HG02840 (cell line): ENCODE data around the gene EEFSEC.

Source experiments
- ATAC-seq: cut with Tn5 transposase; IDR thresholded peaks from one replicate; pipeline ENCODE4 v1.9.1; 2021; ENCODE audit warnings: mild to moderate bottlenecking, moderate library complexity, moderate number of reproducible peaks; ENCODE audit not compliant: unreplicated experiment, low FRiP score

EEFSEC gene

GRCh38 chr3:128359846-128360642 is 206.8 kb downstream of the EEFSEC start:
- no peak for ATAC-seq

DNA sequence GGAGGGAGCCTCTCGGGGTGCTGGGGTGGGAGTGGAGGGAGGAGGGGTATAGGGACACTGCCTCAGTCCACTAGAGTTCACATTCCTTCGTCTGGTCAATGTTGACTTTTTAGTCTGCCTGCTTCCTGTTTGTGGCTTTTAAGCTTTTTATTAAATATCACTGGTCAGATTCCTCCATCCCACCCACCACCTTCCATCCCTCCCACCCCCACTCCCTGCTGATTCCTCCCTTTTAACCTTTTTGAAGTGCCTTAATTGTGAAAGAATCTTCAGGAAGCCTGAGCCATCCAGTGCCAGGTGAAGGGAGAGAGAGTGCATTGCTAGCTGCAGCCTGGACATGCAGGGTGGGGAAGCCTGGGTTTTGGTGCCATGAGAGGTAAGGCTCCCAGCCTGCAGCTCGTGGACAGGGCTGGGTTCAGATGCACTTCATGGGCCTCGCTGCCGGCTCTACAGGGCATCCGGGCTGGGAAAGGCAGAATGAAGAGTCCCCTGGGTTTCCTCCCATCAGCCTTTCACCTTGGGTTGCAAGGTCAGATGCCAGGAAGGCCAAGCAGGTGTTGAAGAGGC is 207.5 kb downstream of the EEFSEC start:
- ATAC-seq = no peak

DNA sequence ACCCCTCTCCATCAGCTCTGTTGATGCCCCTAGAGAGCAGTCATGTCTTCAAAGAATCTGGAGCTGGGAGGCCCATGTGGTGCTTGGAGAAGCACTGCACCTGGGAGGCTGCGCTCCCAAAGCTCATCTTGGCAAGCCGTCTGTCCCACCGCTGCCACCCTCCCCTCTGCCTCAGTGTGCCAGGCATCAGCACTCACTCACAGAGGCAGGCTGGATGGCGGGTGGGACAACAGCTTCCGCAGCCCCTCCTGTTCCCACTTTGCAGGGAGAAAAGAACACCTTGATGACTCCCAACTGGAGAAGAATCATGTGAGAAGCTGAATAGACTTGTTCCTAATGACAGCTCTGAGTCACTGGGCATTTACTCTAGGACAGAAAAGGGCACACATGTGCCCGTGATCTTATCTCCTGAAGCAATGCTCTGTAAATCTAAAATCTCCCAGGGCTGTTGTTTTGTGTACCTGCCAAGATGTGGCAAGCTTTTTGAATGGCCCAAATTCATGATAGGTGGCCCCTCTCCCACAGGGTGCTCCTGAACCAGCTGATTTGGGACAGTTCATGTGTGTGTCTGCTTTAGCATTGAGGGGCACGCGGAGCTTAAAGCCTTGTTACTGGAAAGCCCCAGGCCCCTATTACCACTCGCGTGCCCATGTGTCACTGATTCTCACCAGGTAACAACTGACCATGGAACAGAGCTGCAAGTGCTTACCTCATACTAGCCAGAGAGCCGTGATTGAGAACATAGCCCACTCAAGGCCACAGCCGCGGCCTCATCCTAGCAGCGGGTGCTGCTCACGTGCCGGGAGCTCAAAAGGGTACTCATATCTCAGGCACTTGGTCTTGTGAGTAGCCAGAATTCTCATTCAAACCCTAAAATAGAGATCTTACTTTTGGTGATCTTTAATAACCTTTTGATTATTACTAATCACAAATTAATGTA is 209.0 kb downstream of the EEFSEC start:
- ATAC-seq = no peak

GRCh38 chr3:128364291-128364690 is 211.0 kb downstream of the EEFSEC start:
- no peak for ATAC-seq

DNA sequence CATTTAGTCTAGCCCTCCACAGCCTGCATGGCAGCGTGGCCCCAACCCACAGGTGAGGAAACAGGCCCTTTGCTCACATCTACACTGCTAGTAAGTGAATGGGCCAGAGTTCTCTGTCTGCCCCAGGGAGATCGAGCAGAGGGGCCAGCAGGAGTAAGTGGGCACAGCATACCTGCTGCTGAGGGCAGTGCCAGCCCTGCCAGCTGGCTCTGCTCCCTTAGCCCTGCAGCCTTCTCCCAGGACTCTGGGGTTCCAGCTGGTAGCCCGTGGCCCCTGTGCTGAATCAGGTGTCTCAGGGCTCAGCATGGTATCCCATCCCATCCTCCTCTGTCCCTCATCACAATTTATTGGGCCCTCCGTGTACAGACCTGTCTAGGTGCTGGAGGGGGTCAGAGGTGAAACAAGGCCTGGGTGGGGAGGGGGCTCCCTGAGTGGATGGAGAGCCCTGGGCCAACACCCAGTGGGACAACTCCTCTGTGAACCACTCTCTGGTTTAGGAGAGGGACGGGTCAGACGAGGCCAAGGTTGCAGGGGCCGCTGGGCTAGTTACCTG is 211.6 kb downstream of the EEFSEC start:
- ATAC-seq = no peak

DNA sequence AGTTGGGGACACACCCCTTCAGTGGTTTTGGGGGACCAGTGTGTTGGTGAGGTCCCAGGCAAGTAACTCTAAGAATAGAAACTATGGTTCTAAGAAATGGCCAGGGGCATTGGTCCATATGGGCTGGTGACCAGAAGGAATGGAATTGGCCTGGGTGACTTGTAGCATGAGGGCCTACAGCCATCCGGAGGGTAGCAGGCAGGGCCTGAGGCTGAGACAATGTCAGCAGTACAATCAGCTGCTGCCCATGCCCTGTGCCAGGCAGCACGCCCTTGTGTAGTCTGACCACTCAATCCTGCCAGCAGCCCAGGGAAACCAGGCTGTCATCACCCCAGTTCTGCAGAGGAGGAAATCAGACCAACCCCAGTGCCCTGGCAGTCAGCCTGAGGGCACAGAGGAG is 212.9 kb downstream of the EEFSEC start:
- ATAC-seq = no peak

DNA sequence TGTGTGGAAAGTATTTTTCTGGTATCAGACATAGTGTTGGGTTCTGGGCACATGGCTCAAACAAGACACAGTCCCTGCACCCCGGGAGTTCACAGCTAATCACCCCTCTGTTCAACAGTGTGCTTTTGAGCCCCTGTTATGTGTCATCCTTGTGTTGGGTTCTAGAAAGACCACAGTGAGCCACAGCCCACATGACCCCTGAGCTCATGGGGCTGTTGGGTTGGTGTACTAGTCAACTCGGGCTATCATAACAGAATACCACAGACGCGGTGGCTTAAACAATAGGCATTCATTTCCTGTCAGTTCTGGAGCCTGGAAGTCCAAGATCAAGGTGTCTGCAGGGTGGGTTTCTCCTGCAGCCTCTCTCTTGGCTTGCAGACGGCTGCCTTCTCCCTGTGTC is 213.4 kb downstream of the EEFSEC start:
- no peak for ATAC-seq

GRCh38 chr3:128367221-128367620 is 213.9 kb downstream of the EEFSEC start:
- ATAC-seq = no peak

DNA sequence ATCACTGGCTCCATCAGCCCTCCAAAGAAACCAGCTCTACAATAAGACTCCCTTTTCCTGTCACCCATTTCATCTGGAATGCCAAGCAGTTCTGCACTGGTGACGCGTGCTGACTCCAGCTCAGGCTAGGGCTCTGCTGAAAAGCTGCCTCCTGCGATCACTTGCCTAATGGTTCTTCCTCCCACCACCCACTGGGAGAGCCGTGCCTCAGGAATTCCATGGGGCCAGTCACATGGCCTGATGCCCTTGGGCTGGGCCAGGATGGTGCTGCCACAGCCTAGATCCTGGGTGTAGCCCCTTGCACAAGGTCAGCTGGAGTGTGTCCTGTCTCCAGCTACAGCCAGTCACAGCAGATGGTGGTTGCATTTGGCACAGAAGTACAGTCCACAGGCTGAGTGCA is 214.5 kb downstream of the EEFSEC start:
- no peak for ATAC-seq

- no peak for ATAC-seq
Measured at GRCh38 chr3:128368626-128369025, 215.3 kb downstream of the EEFSEC start.

- no peak for ATAC-seq
Measured at GRCh38 chr3:128369121-128369703, 215.9 kb downstream of the EEFSEC start.

- ATAC-seq = no peak
Measured at GRCh38 chr3:128369881-128370642, 216.8 kb downstream of the EEFSEC start.

GRCh38 chr3:128372281-128372680 is 219.0 kb downstream of the EEFSEC start:
- no peak for ATAC-seq

DNA sequence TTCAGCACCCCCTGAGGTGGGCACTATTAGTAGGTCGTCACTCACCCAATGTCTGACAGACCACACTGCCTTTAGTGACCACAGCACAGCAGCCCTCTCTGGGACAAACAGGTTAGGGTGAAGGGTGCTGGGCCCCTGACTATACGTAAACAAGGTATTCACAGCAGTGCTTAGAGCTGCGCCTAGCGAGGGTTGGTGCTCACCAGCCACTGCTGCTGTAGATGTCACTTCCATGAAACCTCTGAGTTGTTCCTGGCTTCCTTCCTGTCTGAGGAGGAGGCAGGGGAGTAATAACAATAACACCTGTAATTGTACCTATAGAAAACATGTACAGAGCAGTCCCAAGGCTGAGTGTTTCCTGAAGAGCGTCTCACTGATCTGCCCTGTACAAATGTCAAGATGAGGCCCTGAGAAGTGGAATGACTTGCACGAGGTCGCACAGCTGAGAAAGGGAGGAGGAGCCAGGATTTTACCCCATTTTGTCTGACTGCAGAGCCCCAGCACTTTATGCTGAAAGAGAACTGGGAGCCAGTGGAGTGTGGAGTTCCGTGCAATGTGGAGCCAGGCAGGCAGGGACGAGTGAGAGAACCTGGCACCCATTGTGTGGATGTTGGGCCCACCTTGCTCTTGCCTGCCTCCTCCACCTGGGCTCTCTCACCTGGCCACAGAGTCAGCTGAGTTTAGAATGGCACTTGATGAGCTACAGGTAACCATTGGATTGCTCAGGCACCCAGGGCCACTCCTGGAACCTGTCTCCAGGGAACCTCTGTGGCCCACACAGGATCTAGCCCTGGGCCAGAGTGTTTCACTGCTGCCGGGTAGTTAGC is 219.6 kb downstream of the EEFSEC start:
- no peak for ATAC-seq

DNA sequence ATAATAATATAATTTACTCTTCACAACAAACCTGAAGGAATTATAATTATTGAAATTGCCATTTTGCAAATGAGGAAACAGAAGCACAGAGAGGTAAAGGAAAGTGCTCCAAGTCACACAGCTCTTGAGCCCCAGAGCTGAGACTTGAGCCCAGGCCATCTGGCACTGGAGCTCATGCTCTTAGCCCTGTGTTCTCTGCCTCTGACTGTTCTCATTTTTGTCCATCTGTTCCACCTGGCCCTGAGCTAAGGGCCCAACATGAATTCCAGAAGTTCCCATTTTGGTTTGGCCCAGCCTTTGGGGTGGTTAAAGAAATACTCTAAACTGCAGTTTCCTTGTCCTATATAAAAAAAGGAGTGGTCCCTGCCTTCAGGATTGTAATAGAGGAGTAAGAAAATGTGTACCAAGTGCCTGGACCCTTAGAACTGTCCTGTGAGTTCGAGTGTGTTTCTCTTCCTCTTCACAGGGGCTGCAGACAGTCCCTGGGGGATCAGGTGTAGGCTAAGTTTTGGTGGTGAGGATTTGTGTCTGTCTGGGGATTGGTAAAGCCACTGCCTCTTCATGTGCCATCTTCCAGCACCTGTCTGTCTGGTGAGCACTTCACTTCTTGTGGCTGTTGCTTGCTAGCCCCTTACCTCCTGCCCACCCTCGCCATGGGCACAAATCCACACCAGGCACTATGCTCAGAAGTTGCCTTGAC is 221.6 kb downstream of the EEFSEC start:
- no peak for ATAC-seq

- no peak for ATAC-seq
Measured at GRCh38 chr3:128376516-128376915, 223.2 kb downstream of the EEFSEC start.

- no peak for ATAC-seq
Measured at GRCh38 chr3:128378631-128379347, 225.5 kb downstream of the EEFSEC start.
